H9 (cell line): ENCODE results near the gene NRXN3. TPM values are rescaled to one million over a fixed set of nuclear protein-coding genes. Genes with fewer than 3 reads are reported as not detected.

Experiments
- DNase-seq: peaks from one replicate; pipeline ENCODE4 v3.0.0-alpha.2; 2017
- H2AFZ ChIP-seq: one replicate; pipeline ENCODE4 v1.6.1; 2013; ENCODE audit warnings: mild to moderate bottlenecking, low read length, control low read depth, moderate library complexity
- H2AK5ac ChIP-seq: 2 replicates; pipeline ENCODE4 v1.6.1; 2013; ENCODE audit warnings: low read length, control low read depth, mixed read lengths; ENCODE audit not compliant: insufficient read length
- H2BK120ac ChIP-seq: one replicate; pipeline ENCODE4 v1.6.1; 2013; ENCODE audit warnings: low read depth, mild to moderate bottlenecking, low read length, control low read depth, inconsistent platforms; ENCODE audit not compliant: poor library complexity, severe bottlenecking
- H2BK12ac ChIP-seq: 2 replicates; pipeline ENCODE4 v1.6.1; 2013; ENCODE audit warnings: low read length, control low read depth, mixed read lengths, low read depth; ENCODE audit not compliant: insufficient read length
- H2BK15ac ChIP-seq: 2 replicates; pipeline ENCODE4 v1.6.1; 2013; ENCODE audit warnings: low read depth, low read length, control low read depth
- H2BK20ac ChIP-seq: one replicate; pipeline ENCODE4 v1.6.1; 2013; ENCODE audit warnings: low read depth, mild to moderate bottlenecking, low read length, control low read depth, inconsistent platforms; ENCODE audit not compliant: poor library complexity, severe bottlenecking
- H2BK5ac ChIP-seq: 2 replicates; pipeline ENCODE4 v1.6.1; 2013; ENCODE audit warnings: low read length, control low read depth, mixed read lengths; ENCODE audit not compliant: insufficient read length
- H3K14ac ChIP-seq: 2 replicates; pipeline ENCODE4 v1.6.1; 2013; ENCODE audit warnings: low read length, control low read depth; ENCODE audit not compliant: insufficient read depth
- H3K18ac ChIP-seq: 2 replicates; pipeline ENCODE4 v1.6.1; 2013; ENCODE audit warnings: low read depth, mild to moderate bottlenecking, mixed read lengths, low read length, control low read depth; ENCODE audit not compliant: insufficient read length
- H3K23ac ChIP-seq: 2 replicates; pipeline ENCODE4 v1.6.1; 2013; ENCODE audit warnings: low read length, control low read depth, mixed read lengths, low read depth; ENCODE audit not compliant: insufficient read length
- H3K23me2 ChIP-seq: 2 replicates; pipeline ENCODE4 v1.6.1; 2013; ENCODE audit warnings: low read depth, mild to moderate bottlenecking, mixed read lengths, low read length, control low read depth; ENCODE audit not compliant: insufficient read length, poor library complexity, severe bottlenecking
- H3K27ac ChIP-seq: 2 replicates; pipeline ENCODE4 v1.5.1; 2013; ENCODE audit warnings: low read length, control low read depth, mixed read lengths, low read depth; ENCODE audit not compliant: insufficient read length
- H3K27me3 ChIP-seq: 2 replicates; pipeline ENCODE4 v1.6.1; 2013; ENCODE audit warnings: low read length, control low read depth, inconsistent platforms; ENCODE audit not compliant: insufficient read depth
- H3K4ac ChIP-seq: 2 replicates; pipeline ENCODE4 v1.6.1; 2013; ENCODE audit warnings: low read depth, mild to moderate bottlenecking, control low read depth, inconsistent platforms, low read length, moderate library complexity
- H3K4me1 ChIP-seq: 2 replicates; pipeline ENCODE4 v1.6.1; 2013; ENCODE audit warnings: low read length, control low read depth, inconsistent platforms; ENCODE audit not compliant: insufficient read depth
- H3K4me2 ChIP-seq: 2 replicates; pipeline ENCODE4 v1.6.1; 2013; ENCODE audit warnings: low read length, control low read depth, mixed read lengths; ENCODE audit not compliant: insufficient read length, insufficient read depth
- H3K56ac ChIP-seq: 2 replicates; pipeline ENCODE4 v1.6.1; 2013; ENCODE audit warnings: low read depth, mild to moderate bottlenecking, mixed read lengths, low read length, control low read depth; ENCODE audit not compliant: insufficient read length
- H3K79me1 ChIP-seq: 2 replicates; pipeline ENCODE4 v1.6.1; 2013; ENCODE audit warnings: low read depth, mild to moderate bottlenecking, moderate library complexity, low read length, control low read depth, inconsistent platforms; ENCODE audit not compliant: insufficient read depth, poor library complexity, severe bottlenecking
- H3K79me2 ChIP-seq: 2 replicates; pipeline ENCODE4 v1.6.1; 2013; ENCODE audit warnings: low read length, control low read depth, inconsistent platforms; ENCODE audit not compliant: insufficient read depth
- H3K9ac ChIP-seq: 2 replicates; pipeline ENCODE4 v1.6.1; 2013; ENCODE audit warnings: low read length, control low read depth, mixed read lengths; ENCODE audit not compliant: insufficient read length; ENCODE audit errors: extremely low read depth
- H3K9me3 ChIP-seq: one replicate; pipeline ENCODE4 v1.6.1; 2013; ENCODE audit warnings: low read depth, low read length, inconsistent platforms; ENCODE audit not compliant: control insufficient read depth
- H3T11ph ChIP-seq: one replicate; pipeline ENCODE4 v1.6.1; 2013; ENCODE audit warnings: mild to moderate bottlenecking, low read length, control low read depth, inconsistent platforms
- H4K20me1 ChIP-seq: one replicate; pipeline ENCODE4 v1.6.1; 2013; ENCODE audit not compliant: control insufficient read depth, insufficient read length, insufficient read depth
- H4K5ac ChIP-seq: 2 replicates; pipeline ENCODE4 v1.6.1; 2013; ENCODE audit warnings: low read depth, mild to moderate bottlenecking, mixed read lengths, low read length, control low read depth; ENCODE audit not compliant: insufficient read length
- H4K8ac ChIP-seq: replicated peaks from 2 replicates; pipeline ENCODE4 v1.6.1; 2013; ENCODE audit warnings: low read length, control low read depth, mixed read lengths, low read depth; ENCODE audit not compliant: insufficient read length
- H4K91ac ChIP-seq: 2 replicates; pipeline ENCODE4 v1.6.1; 2013; ENCODE audit warnings: low read depth, mild to moderate bottlenecking, moderate library complexity, mixed read lengths, low read length, control low read depth; ENCODE audit not compliant: insufficient read length
- H3K27ac Mint-ChIP-seq, 3 experiments: 2 replicates in 2 of 3; 3 replicates in 1 of 3; pipeline ENCODE4 v1.8.0; 2020 to 2021; ENCODE audit warnings: mixed read lengths in 3 of 3, mild to moderate bottlenecking in 1 of 3, moderate library complexity in 1 of 3
- H3K27me3 Mint-ChIP-seq: 2 replicates; pipeline ENCODE4 v1.8.0; 2021; ENCODE audit warnings: low read depth, mild to moderate bottlenecking, moderate library complexity, mixed read lengths
- H3K36me3 Mint-ChIP-seq, 3 experiments: 2 replicates in 2 of 3; 3 replicates in 1 of 3; pipeline ENCODE4 v1.8.0; 2020 to 2021; ENCODE audit warnings: low read depth in 3 of 3, mixed read lengths in 3 of 3; ENCODE audit not compliant: insufficient read depth in 1 of 3
- H3K4me1 Mint-ChIP-seq, 2 experiments: 2 replicates each; pipeline ENCODE4 v1.8.0; 2020; ENCODE audit warnings: mixed read lengths in 2 of 2
- H3K4me3 Mint-ChIP-seq, 2 experiments: 2 replicates in 1 of 2; 3 replicates in 1 of 2; pipeline ENCODE4 v1.8.0; 2020 to 2021; ENCODE audit warnings: mild to moderate bottlenecking in 2 of 2, mixed read lengths in 2 of 2, moderate library complexity in 1 of 2
- H3K9me3 Mint-ChIP-seq, 2 experiments: 2 replicates in 1 of 2; 3 replicates in 1 of 2; pipeline ENCODE4 v1.8.0; 2020; ENCODE audit warnings: mild to moderate bottlenecking in 2 of 2, mixed read lengths in 2 of 2, moderate library complexity in 1 of 2
- CTCF ChIP-seq: fragments of 200-600 bp; sonication (generic); conservative IDR thresholded peaks from 3 replicates; pipeline ENCODE4 v1.8.0; 2021; ENCODE audit warnings: antibody characterized with exemption, mild to moderate bottlenecking
- WGBS: extraction: QIAGEN DNeasy Blood & Tissue Kit; methylation state at CpG from one replicate; pipeline ENCODE4 v1.1.7; 2013; ENCODE audit warnings: missing lambda C conversion rate, low lambda C conversion rate, mixed read lengths; ENCODE audit not compliant: insufficient read length; ENCODE audit errors: extremely low coverage; 5-methylcytosine and 5-hydroxymethylcytosine counted together
- total RNA-seq: library from RNA; stranded (reverse); gene quantifications from 2 replicates; pipeline ENCODE4 v1.2.1, GENCODE V29; 2021

NRXN3 gene
- total RNA-seq, 1 experiment from 2014 or later = 1.8 TPM

- H3K79me1 ChIP-seq = no peaks in the 10 kb centered on the region
- no peak overlapping the region for H4K8ac ChIP-seq
- H3K9me3 Mint-ChIP-seq = peaks cover 0 to 2% of the 10 kb centered on the region in 2 experiments; a peak in 1 of 5 replicates
- H3K14ac ChIP-seq = no peak overlapping the region
- no peak overlapping the region for H3K4me2 ChIP-seq
- H2AK5ac ChIP-seq = no peak overlapping the region
- no peak overlapping the region for H2BK15ac ChIP-seq
- H3K9me3 ChIP-seq = no peaks in the 10 kb centered on the region
- H3K23ac ChIP-seq = no peak overlapping the region
- H3K23me2 ChIP-seq = no peaks in the 10 kb centered on the region
- no peak overlapping the region for H2BK12ac ChIP-seq
- peaks cover 2% of the 10 kb centered on the region; the same call in 1 of the 2 replicates for H3K27me3 Mint-ChIP-seq
- no peak overlapping the region for H2BK20ac ChIP-seq
- no peak overlapping the region for H2AFZ ChIP-seq
- H3K27ac Mint-ChIP-seq = no peak overlapping the region
- no peak overlapping the region for H4K5ac ChIP-seq
- DNase-seq = no peak
- H3K4me3 Mint-ChIP-seq = no peak overlapping the region
- H3T11ph ChIP-seq = no peak overlapping the region
- no peak overlapping the region for H4K91ac ChIP-seq
- no peak overlapping the region for H2BK120ac ChIP-seq
- no peak for TF ChIP-seq CTCF
- H3K4me1 Mint-ChIP-seq = no peaks in the 10 kb centered on the region
- no peaks in the 10 kb centered on the region for H4K20me1 ChIP-seq
- WGBS = no CpG with 5 or more reads among the region's 5 CpGs
- no peak overlapping the region for H3K18ac ChIP-seq
- no peaks in the 10 kb centered on the region for H3K79me2 ChIP-seq
- H3K4me1 ChIP-seq = no peaks in the 10 kb centered on the region
- H2BK5ac ChIP-seq = no peak overlapping the region
- no peak overlapping the region for H3K9ac ChIP-seq
- no peak overlapping the region for H3K4ac ChIP-seq
- H3K27me3 ChIP-seq = no peaks in the 10 kb centered on the region
- H3K36me3 Mint-ChIP-seq = no peaks in the 10 kb centered on the region
- no peak overlapping the region for H3K27ac ChIP-seq
- no peak overlapping the region for H3K56ac ChIP-seq
These were observed 496.3 kb downstream of the NRXN3 start for GRCh38 chr14:78666336-78667056.
